Hepatocyte (in vitro differentiated cells): ENCODE measurements around the gene AEN.

Experiments
- EZH2 ChIP-seq: fragments of 200-600 bp; sonication (generic); IDR thresholded peaks from 2 replicates; pipeline ENCODE4 v1.6.1; 2016; ENCODE audit warnings: antibody characterized with exemption, mild to moderate bottlenecking, borderline replicate concordance
- TF ChIP-seq, protein P1 (sequence below): fragments of 200-600 bp; sonication (generic); IDR thresholded peaks from 2 replicates; pipeline ENCODE4 v1.5.1; 2016; ENCODE audit warnings: antibody characterized with exemption, mild to moderate bottlenecking; ENCODE audit not compliant: poor library complexity

DNA sequence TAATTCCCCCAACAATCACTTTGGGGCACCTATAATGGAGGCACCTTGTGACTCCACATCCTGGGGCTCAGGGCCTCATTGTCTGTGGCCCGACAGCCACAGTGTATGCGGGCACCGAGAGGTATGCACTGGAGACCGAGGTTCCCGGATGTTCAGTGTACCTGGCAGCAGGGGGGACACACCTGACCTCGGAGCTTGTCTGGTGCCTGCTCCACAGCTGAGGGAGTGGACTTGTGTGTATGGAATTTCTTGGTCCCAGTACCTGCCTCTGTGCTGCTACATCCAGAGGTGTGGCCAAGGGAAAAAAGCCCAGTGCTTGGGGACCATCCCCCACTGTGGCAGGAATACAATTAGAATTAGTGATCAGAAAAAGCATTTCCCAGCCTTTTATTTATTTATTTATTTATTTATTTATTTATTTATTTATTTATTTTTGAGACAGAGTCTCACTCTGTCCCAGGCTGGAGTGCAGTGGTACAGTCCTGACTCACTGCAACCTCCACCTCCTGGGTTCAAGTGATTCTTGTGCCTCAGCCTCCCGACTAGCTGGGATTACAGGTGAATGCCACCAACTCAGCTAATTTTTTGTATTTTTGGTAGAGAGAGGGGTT, 8.8 kb upstream of the AEN start:
- TF ChIP-seq, protein P1, sequence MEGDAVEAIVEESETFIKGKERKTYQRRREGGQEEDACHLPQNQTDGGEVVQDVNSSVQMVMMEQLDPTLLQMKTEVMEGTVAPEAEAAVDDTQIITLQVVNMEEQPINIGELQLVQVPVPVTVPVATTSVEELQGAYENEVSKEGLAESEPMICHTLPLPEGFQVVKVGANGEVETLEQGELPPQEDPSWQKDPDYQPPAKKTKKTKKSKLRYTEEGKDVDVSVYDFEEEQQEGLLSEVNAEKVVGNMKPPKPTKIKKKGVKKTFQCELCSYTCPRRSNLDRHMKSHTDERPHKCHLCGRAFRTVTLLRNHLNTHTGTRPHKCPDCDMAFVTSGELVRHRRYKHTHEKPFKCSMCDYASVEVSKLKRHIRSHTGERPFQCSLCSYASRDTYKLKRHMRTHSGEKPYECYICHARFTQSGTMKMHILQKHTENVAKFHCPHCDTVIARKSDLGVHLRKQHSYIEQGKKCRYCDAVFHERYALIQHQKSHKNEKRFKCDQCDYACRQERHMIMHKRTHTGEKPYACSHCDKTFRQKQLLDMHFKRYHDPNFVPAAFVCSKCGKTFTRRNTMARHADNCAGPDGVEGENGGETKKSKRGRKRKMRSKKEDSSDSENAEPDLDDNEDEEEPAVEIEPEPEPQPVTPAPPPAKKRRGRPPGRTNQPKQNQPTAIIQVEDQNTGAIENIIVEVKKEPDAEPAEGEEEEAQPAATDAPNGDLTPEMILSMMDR: no peak
- no peak for TF ChIP-seq EZH2
